A673 (cell line): Measurements from ENCODE around the gene MINDY2. TPM values are rescaled to one million over a fixed set of nuclear protein-coding genes. Genes with fewer than 3 reads are reported as not detected.

Experiments used
- BruUV-seq: library from RNA; stranded (reverse); fragments of 400-500 nt; replicated peaks from 2 replicates; lab custom pipeline; 2021; lab: Mats Ljungman, UMichigan
- CTCF ChIA-PET: fragments of 300-600 bp; sonication (Branson Sonifier 250); formaldehyde crosslinking; loops from one replicate; lab custom pipeline; 2022; ENCODE audit warnings: antibody characterized with exemption; lab: Charles Lee
- POLR2A ChIA-PET: fragments of 300-600 bp; sonication (Branson Sonifier 250); formaldehyde crosslinking; loops from one replicate; lab custom pipeline; 2022; ENCODE audit warnings: antibody characterized with exemption; ENCODE audit not compliant: low non-redundant PET; lab: Charles Lee
- DNase-seq: peaks from one replicate; pipeline ENCODE4 v3.0.0-alpha.2; 2015; ENCODE audit warnings: low spot score
- H3K27ac ChIP-seq: fragments of 200-600 bp; sonication (generic); 2 replicates; pipeline ENCODE4 v1.5.1; 2016; ENCODE audit warnings: mixed run types, low read depth, mild to moderate bottlenecking, mixed read lengths, antibody characterized with exemption, low read length; ENCODE audit not compliant: poor library complexity, severe bottlenecking
- H3K27me3 ChIP-seq: fragments of 200-600 bp; sonication (generic); replicated peaks from 2 replicates; pipeline ENCODE4 v1.6.1; 2017; ENCODE audit warnings: mixed run types, low read depth, mild to moderate bottlenecking, mixed read lengths, antibody characterized with exemption, low read length; ENCODE audit not compliant: insufficient read depth, poor library complexity
- H3K36me3 ChIP-seq: fragments of 200-600 bp; sonication (generic); 2 replicates; pipeline ENCODE4 v1.6.1; 2016; ENCODE audit warnings: mixed run types, mild to moderate bottlenecking, mixed read lengths, antibody characterized with exemption, low read length; ENCODE audit not compliant: insufficient read depth, poor library complexity, severe bottlenecking
- H3K4me1 ChIP-seq: fragments of 200-600 bp; sonication (generic); 2 replicates; pipeline ENCODE4 v1.6.1; 2017; ENCODE audit warnings: mixed run types, mild to moderate bottlenecking, mixed read lengths, antibody characterized with exemption, low read length; ENCODE audit not compliant: insufficient read depth, poor library complexity, severe bottlenecking
- H3K4me3 ChIP-seq: fragments of 200-600 bp; sonication (generic); 2 replicates; pipeline ENCODE4 v1.5.1; 2016; ENCODE audit warnings: low read depth, mixed run types, mild to moderate bottlenecking, mixed read lengths, low read length; ENCODE audit not compliant: poor library complexity, severe bottlenecking
- H3K9me3 ChIP-seq: fragments of 200-600 bp; sonication (generic); 2 replicates; pipeline ENCODE4 v1.6.1; 2016; ENCODE audit warnings: mixed run types, low read depth, mild to moderate bottlenecking, mixed read lengths, antibody characterized with exemption, low read length; ENCODE audit not compliant: poor library complexity, severe bottlenecking
- EZH2 ChIP-seq: fragments of 200-600 bp; sonication (generic); IDR thresholded peaks from 2 replicates; pipeline ENCODE4 v1.6.1; 2017; ENCODE audit warnings: borderline replicate concordance, low read depth, mild to moderate bottlenecking, mixed read lengths, antibody characterized with exemption, low read length; ENCODE audit not compliant: poor library complexity, severe bottlenecking
- intact Hi-C: fragments of 100-400 bp; cut with micrococcal nuclease; formaldehyde crosslinking; loops from one replicate; pipeline ENCODE4 v1.10.0; 2022; ENCODE audit not compliant: unreplicated experiment
- total RNA-seq: library from RNA; stranded (reverse); gene quantifications from 2 replicates; pipeline ENCODE4 v1.2.3, GENCODE V29; 2021
- TF ChIP-seq, protein P1 (sequence below): fragments of 300-800, 200-600 bp; sonication (generic); conservative IDR thresholded peaks from 2 replicates; pipeline ENCODE4 v1.5.1; 2017; ENCODE audit warnings: low read depth, mild to moderate bottlenecking, antibody characterized with exemption, low read length, moderate library complexity, mixed read lengths

The MINDY2 gene
- total RNA-seq, 1 experiment from 2014 or later: 14.1 TPM

DNA sequence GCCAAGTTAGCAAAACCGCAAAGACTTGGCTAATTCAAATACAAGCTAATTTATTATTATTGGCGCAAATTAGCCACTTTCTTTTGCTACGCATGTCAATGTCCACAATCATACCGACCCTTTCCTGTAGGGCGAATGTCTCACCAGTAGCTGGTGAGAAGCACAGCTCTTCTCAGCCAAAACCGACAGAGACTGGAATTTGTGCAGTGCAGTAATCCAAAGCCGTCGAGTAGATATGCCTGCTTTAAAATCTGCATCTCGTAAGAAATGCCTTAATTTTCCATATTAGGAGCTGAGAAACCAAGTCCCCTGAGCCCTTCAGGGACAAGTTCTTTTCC is 614 bp upstream of the MINDY2 start:
- TSS peak; percentile 85 for BruUV-seq
- Histone ChIP-seq H3K4me3 (peak overlapping the region; percentile 85), H3K27me3 (no peaks in the 10 kb centered on the region), H3K27ac (peak overlapping the region; percentile 83), H3K36me3 (no peaks in the 10 kb centered on the region), H3K9me3 (no peaks in the 10 kb centered on the region), H3K4me1 (peaks cover 10% of the 10 kb centered on the region)
- intact Hi-C loops: loop anchor here (5.0 kb wide), 1 partner anchor 498 kb away; no protein-coding TSS in a partner anchor
- DNase-seq: no peak
- ChIA-PET POLR2A (interaction anchor here (0.6 to 0.8 kb wide), 2 partner anchors 21 to 109 kb away, joined by 3 to 8 read pairs; partner anchors contain the start of gene ADAM10), CTCF (interaction anchor here (0.7 to 1.4 kb wide), 4 partner anchors 10 to 543 kb away, joined by 3 to 14 read pairs (median 4); partner anchors contain the start of gene ADAM10)
- TF ChIP-seq, protein P1, sequence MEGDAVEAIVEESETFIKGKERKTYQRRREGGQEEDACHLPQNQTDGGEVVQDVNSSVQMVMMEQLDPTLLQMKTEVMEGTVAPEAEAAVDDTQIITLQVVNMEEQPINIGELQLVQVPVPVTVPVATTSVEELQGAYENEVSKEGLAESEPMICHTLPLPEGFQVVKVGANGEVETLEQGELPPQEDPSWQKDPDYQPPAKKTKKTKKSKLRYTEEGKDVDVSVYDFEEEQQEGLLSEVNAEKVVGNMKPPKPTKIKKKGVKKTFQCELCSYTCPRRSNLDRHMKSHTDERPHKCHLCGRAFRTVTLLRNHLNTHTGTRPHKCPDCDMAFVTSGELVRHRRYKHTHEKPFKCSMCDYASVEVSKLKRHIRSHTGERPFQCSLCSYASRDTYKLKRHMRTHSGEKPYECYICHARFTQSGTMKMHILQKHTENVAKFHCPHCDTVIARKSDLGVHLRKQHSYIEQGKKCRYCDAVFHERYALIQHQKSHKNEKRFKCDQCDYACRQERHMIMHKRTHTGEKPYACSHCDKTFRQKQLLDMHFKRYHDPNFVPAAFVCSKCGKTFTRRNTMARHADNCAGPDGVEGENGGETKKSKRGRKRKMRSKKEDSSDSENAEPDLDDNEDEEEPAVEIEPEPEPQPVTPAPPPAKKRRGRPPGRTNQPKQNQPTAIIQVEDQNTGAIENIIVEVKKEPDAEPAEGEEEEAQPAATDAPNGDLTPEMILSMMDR: no peak
- no peak for TF ChIP-seq EZH2

DNA sequence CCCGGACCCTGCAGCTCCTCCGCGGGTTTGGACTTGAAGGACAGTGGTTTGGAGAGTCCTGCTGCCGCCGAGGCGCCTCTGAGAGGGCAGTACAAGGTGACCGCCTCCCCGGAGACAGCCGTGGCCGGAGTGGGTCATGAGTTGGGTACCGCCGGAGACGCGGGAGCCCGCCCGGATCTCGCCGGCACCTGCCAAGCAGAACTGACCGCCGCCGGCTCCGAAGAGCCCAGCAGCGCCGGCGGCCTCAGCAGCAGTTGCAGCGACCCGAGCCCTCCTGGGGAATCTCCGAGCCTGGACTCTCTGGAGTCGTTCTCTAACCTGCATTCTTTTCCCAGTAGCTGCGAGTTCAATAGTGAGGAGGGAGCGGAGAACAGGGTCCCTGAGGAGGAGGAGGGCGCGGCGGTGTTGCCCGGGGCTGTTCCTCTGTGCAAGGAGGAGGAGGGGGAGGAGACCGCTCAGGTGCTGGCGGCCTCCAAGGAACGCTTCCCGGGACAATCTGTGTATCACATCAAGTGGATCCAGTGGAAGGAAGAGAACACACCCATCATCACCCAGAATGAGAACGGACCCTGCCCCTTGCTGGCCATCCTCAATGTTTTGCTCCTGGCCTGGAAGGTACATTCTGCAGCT is 634 bp downstream of the MINDY2 start:
- BruUV-seq: no TSS peak
- H3K4me1 ChIP-seq: peaks cover 10% of the 10 kb centered on the region
- peak overlapping the region; percentile 83 for H3K27ac ChIP-seq
- H3K4me3 ChIP-seq: peak overlapping the region; percentile 85
- TF ChIP-seq EZH2: no peak
- TF ChIP-seq, protein P1: no peak
- ChIA-PET CTCF (interaction anchor here (0.5 to 1.1 kb wide), 4 partner anchors 11 to 559 kb away, joined by 3 to 6 read pairs (median 4); no protein-coding TSS in a partner anchor), POLR2A (no interaction called here)
- no peaks in the 10 kb centered on the region for H3K9me3 ChIP-seq
- DNase-seq: no peak
- H3K27me3 ChIP-seq: no peaks in the 10 kb centered on the region
- intact Hi-C loops: loop anchor here (5.0 kb wide), 1 partner anchor 499 kb away; no protein-coding TSS in a partner anchor
- H3K36me3 ChIP-seq: no peaks in the 10 kb centered on the region

DNA sequence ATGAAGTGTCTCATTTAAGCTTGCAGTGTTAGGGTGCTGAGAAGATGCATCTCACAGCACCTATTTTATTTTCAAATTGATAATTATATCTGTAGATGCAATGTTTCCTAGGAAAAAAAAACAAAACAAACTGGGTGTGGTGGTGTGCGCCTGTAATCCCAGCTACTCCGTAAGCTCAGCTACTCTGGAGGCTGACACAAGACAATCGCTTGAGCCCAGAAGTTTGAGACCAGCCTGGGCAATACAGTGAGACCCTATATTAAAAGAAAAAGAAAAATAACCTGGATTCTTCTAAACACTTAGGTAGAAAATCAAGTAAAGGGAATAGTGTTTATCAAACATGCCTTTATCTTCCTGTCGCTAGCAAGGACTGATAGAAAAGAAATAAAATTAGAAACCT is 1.9 kb downstream of the MINDY2 start:
- Histone ChIP-seq H3K36me3 (no peaks in the 10 kb centered on the region), H3K27me3 (no peaks in the 10 kb centered on the region), H3K4me3 (peak overlapping the region; percentile 85), H3K9me3 (no peaks in the 10 kb centered on the region), H3K27ac (no peak overlapping the region), H3K4me1 (peaks cover 10% of the 10 kb centered on the region)
- intact Hi-C loops: loop anchor here (5.0 kb wide), 1 partner anchor 501 kb away; no protein-coding TSS in a partner anchor
- TF ChIP-seq, protein P1: no peak
- no peak for TF ChIP-seq EZH2
- no TSS peak for BruUV-seq
- ChIA-PET POLR2A (no interaction called here), CTCF (no interaction called here)
- no peak for DNase-seq
